Lung (tissue), 12 donors: ENCODE measurements around the gene LPCAT2. TPM values are rescaled to one million over a fixed set of nuclear protein-coding genes. Genes with fewer than 3 reads are reported as not detected.

ENCODE experiments used
- ATAC-seq: fragments of 200-7000 bp; cut with Tn5 transposase; one replicate; pipeline ENCODE4 v1.9.1; 2020; ENCODE audit warnings: moderate number of reproducible peaks; ENCODE audit not compliant: insufficient read depth, low FRiP score
- DNase-seq, 3 donors: peaks; one replicate each; pipeline ENCODE4 v3.0.0-alpha.2; 2013 to 2017
- H3K27ac ChIP-seq, 2 donors: one replicate each; pipeline ENCODE4 v1.5.1; 2013; ENCODE audit warnings: mild to moderate bottlenecking in 2 of 2, moderate library complexity in 2 of 2, control low read depth in 1 of 2, inconsistent platforms in 1 of 2, low read depth in 1 of 2, low read length in 1 of 2
- H3K27me3 ChIP-seq, 3 donors: one replicate each; pipeline ENCODE4 v1.5.1; 2013; ENCODE audit warnings: low read length in 2 of 3; ENCODE audit not compliant: control insufficient read depth in 3 of 3, insufficient read depth in 3 of 3
- H3K36me3 ChIP-seq, 4 donors: one replicate each; pipeline ENCODE4 v1.5.1; 2013; ENCODE audit warnings: low read length in 4 of 4, mild to moderate bottlenecking in 1 of 4, moderate library complexity in 1 of 4; ENCODE audit not compliant: control insufficient read depth in 4 of 4, insufficient read depth in 4 of 4
- H3K4me1 ChIP-seq, 5 donors: one replicate each; pipeline ENCODE4 v1.5.1; 2013; ENCODE audit warnings: low read length in 5 of 5, mild to moderate bottlenecking in 2 of 5, moderate library complexity in 1 of 5; ENCODE audit not compliant: control insufficient read depth in 5 of 5, insufficient read depth in 5 of 5
- H3K4me3 ChIP-seq: one replicate; pipeline ENCODE4 v1.5.1; 2013; ENCODE audit warnings: mild to moderate bottlenecking, control low read depth, moderate library complexity
- H3K9ac ChIP-seq, 2 donors: one replicate each; pipeline ENCODE4 v1.5.1; 2013; ENCODE audit warnings: low read length in 2 of 2, control low read depth in 1 of 2; ENCODE audit not compliant: insufficient read depth in 1 of 2
- H3K9me3 ChIP-seq, 4 donors: one replicate each; pipeline ENCODE4 v1.5.1; 2013; ENCODE audit warnings: low read length in 3 of 4, mild to moderate bottlenecking in 1 of 4, moderate library complexity in 1 of 4; ENCODE audit not compliant: control insufficient read depth in 4 of 4, insufficient read depth in 3 of 4
- WGBS, 2 donors: extraction: QIAGEN DNeasy Blood & Tissue Kit; methylation state at CpG; one replicate each; pipeline ENCODE4 v1.1.7; 2013; 5-methylcytosine and 5-hydroxymethylcytosine counted together
- polyA plus RNA-seq, 2 donors: library from polyadenylated mRNA; stranded (reverse); fragments of 200-250 nt; gene quantifications; one replicate each; pipeline ENCODE4 v1.2.1, GENCODE V29; 2013
- total RNA-seq, 2 donors: library from RNA; depleted of rRNA in 1 of 2; stranded (reverse); fragments of >200 nt in 1 of 2; gene quantifications; one replicate each; pipeline ENCODE4 v1.2.1, GENCODE V29; 2014 to 2021
- TF ChIP-seq, protein P1 (sequence below): IDR thresholded peaks from 2 replicates; pipeline ENCODE4 v1.5.1; 2012; ENCODE audit warnings: mild to moderate bottlenecking; ENCODE audit errors: control extremely low read depth, extremely low read depth
- donor health status: control.
- donor health status: control.
- donor health status: Bipolar disorder and iron deficiency.
- donor health status: healthy.
- donor health status: DM: yes; HTN: yes; CAD: no.

Gene LPCAT2
- total and polyA plus RNA-seq, 4 donors = 9.5 to 25.3 (median 19.4) TPM

GRCh38 chr16:55465077-55465896 is 43.6 kb upstream of the LPCAT2 start:
- no peaks in the 10 kb centered on the region for H3K4me1 ChIP-seq
- peak; percentile 95 for ATAC-seq
- TF ChIP-seq, protein P1, sequence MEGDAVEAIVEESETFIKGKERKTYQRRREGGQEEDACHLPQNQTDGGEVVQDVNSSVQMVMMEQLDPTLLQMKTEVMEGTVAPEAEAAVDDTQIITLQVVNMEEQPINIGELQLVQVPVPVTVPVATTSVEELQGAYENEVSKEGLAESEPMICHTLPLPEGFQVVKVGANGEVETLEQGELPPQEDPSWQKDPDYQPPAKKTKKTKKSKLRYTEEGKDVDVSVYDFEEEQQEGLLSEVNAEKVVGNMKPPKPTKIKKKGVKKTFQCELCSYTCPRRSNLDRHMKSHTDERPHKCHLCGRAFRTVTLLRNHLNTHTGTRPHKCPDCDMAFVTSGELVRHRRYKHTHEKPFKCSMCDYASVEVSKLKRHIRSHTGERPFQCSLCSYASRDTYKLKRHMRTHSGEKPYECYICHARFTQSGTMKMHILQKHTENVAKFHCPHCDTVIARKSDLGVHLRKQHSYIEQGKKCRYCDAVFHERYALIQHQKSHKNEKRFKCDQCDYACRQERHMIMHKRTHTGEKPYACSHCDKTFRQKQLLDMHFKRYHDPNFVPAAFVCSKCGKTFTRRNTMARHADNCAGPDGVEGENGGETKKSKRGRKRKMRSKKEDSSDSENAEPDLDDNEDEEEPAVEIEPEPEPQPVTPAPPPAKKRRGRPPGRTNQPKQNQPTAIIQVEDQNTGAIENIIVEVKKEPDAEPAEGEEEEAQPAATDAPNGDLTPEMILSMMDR = peak; percentile 100
- H3K4me3 ChIP-seq = no peak overlapping the region
- H3K27me3 ChIP-seq = no peaks in the 10 kb centered on the region
- no peak overlapping the region for H3K9ac ChIP-seq
- no peak overlapping the region for H3K27ac ChIP-seq
- H3K9me3 ChIP-seq = no peaks in the 10 kb centered on the region
- 32 to 33% methylated on average over 19 of the region's 19 CpGs for WGBS, 2 donors
- peak; percentile 92 to 93 (median 92) for DNase-seq
- H3K36me3 ChIP-seq = no peaks in the 10 kb centered on the region

DNA sequence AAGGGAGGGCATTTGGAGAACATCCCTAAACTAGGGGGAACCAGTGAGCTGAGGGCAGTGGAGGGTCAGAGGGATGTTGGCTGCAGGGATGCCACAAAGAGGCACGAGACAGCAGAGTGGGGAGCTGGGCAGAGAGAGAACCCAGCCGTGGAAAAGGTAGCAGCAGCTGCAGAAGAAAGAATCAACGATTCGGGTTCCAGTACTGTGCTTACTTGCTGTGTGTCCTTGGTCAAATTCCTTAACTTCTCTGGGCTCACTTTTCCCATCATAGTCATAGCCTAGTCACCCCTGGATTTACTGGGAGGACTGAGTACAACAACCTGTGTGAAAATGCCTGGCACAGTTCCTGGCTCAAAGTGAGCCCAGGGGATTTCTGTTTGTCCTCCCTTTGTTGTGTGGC is 42.7 kb upstream of the LPCAT2 start:
- DNase-seq (no peak), ATAC-seq (no peak)
- TF ChIP-seq, protein P1 = no peak
- Histone ChIP-seq H3K9me3 (no peaks in the 10 kb centered on the region), H3K4me3 (no peak overlapping the region), H3K9ac (no peak overlapping the region), H3K36me3 (no peaks in the 10 kb centered on the region), H3K4me1 (no peaks in the 10 kb centered on the region), H3K27me3 (no peaks in the 10 kb centered on the region), H3K27ac (no peak overlapping the region)
- 87 to 91% methylated on average over 4 of the region's 4 CpGs for WGBS, 2 donors

- H3K27ac ChIP-seq = no peak overlapping the region
- 87 to 90% methylated on average over 3 of the region's 3 CpGs for WGBS, 2 donors
- DNase-seq (no peak), ATAC-seq (no peak)
- no peak overlapping the region for H3K4me3 ChIP-seq
- H3K9me3 ChIP-seq = no peaks in the 10 kb centered on the region
- TF ChIP-seq, protein P1 = no peak
- H3K36me3 ChIP-seq = no peaks in the 10 kb centered on the region
- H3K9ac ChIP-seq = no peak overlapping the region
- H3K27me3 ChIP-seq = no peaks in the 10 kb centered on the region
- H3K4me1 ChIP-seq = no peaks in the 10 kb centered on the region
Measured at GRCh38 chr16:55467898-55468297, 41.0 kb upstream of the LPCAT2 start.
